Measurements from ENCODE around the gene CLTB. TPM values are rescaled to one million over a fixed set of nuclear protein-coding genes. Genes with fewer than 3 reads are reported as not detected.

CLTB gene
- total and polyA plus RNA-seq, 2 donors (not counting 1 experiment from before 2014, with no cell fraction given) = 29.9 to 41.7 TPM

DNA sequence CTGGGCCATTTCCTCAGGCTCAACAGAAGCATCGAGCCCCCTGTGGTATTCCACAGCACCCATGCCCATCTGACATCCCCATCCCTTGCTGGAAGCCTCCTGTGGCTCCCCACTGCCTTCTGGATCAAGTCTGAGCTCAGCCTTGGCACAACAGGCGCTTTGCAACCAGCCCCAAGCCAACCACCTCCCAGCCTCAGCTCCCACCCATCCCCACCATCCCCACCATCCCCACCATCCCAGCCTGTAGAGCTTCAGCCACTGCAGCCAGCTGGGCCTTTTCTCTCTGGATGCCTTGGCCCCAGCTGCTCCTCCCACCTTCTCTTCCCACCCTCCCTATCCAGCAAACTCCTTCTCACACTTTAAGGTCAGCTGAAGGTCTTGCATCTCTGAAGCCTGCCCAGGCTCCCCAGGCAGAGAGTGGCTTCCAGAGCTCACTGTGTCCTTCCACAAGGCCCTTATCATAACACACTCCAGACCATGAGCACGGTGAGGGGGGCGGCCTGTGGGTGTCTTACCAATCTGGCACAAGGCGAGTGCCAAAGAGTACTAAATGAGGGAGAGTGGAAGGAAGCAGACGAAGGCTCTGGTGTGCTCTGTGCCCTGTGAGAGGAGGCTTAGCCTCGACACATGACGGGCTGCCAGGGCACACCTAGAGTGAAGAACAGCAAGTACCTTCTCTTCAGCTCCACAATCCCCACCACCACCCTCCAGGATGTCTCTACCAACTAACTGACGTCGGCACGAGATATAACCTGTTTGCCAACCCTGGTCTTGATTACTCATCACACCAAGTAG, 21.3 kb downstream of the CLTB start:
- no peak for ATAC-seq (ENCODE audit: low read depth)

DNA sequence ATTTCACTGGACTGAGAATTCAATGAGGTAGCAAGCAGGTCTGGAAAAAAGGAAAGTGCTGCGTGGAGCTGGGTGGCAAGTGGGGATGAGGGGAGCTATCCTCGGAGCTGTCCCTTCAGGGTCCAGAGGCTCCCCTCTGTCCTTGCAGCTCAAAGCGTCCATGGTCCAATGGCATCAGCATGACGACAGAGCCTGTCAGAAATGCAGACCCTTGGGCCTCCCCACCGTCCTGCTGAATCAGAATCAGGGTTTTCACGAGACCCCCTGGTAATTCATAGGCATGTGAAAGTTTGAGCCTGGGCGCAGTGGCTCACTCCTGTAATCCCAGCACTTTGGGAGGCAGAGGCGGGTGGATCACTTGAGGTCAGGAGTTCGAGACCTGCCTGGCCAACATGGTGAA, 22.2 kb downstream of the CLTB start:
- Mint-ChIP-seq H3K4me3 (no peak overlapping the region), H3K27ac (no peak overlapping the region), H3K4me1 (peaks cover 7% of the 10 kb centered on the region), H3K27me3 (no peaks in the 10 kb centered on the region), H3K9me3 (ENCODE audit: insufficient read depth) (no peaks in the 10 kb centered on the region)
- Histone ChIP-seq H2AFZ (ENCODE audit: insufficient read depth, low read depth, low read length, poor library complexity, severe bottlenecking) (no peak overlapping the region), H3K27ac (ENCODE audit: low read length in 2 of 2) (no peak overlapping the region), H3K4me1 (ENCODE audit: control insufficient read depth in 2 of 2, insufficient read depth in 2 of 2, low read length in 2 of 2) (peaks cover 5 to 10% of the 10 kb centered on the region in 2 donors), H3K4me3 (ENCODE audit: control extremely low read depth in 1 of 5, extremely low read depth in 1 of 5, insufficient read depth in 1 of 5, low read depth in 2 of 5, low read length in 4 of 5) (no peak overlapping the region), H3K4me2 (replicated peaks; ENCODE audit: low read depth, low read length, poor library complexity, severe bottlenecking) (no peak overlapping the region), H4K20me1 (ENCODE audit: control insufficient read depth, insufficient read depth, low read length, poor library complexity, severe bottlenecking) (no peaks in the 10 kb centered on the region), H3K9ac (ENCODE audit: low read length) (no peak overlapping the region), H3K79me2 (ENCODE audit: control insufficient read depth, insufficient read depth, low read length) (peaks cover 11% of the 10 kb centered on the region), H3K9me3 (ENCODE audit: control extremely low read depth in 1 of 3, control insufficient read depth in 2 of 3, insufficient read depth in 1 of 3, low read length in 2 of 3) (no peaks in the 10 kb centered on the region), H3K27me3 (replicated peaks in 1 of 4; ENCODE audit: control extremely low read depth in 1 of 4, control insufficient read depth in 3 of 4, insufficient read depth in 4 of 4, low read length in 3 of 4) (no peaks in the 10 kb centered on the region), H3K36me3 (replicated peaks in 1 of 2; ENCODE audit: control extremely low read depth in 1 of 2, control insufficient read depth in 1 of 2, extremely low read depth in 1 of 2, insufficient read depth in 2 of 2, low read length in 1 of 2) (peaks cover 0 to 11% of the 10 kb centered on the region in 2 experiments)
- CTCF ChIA-PET = interaction anchor here (0.9 kb wide), 1 partner anchor 11 kb away, joined by 3 read pairs; no protein-coding TSS in a partner anchor
- DNase-seq (no peak), ATAC-seq (ENCODE audit: low read depth) (no peak)
- WGBS (ENCODE audit: insufficient coverage) = over 99% methylated on average over 9 of the region's 9 CpGs
- no peak for TF ChIP-seq EZH2 (IDR thresholded peaks at IDR 0.05; ENCODE audit: borderline replicate concordance, insufficient read depth, low read depth, low read length, poor library complexity, severe bottlenecking)
- TF ChIP-seq, protein P1, sequence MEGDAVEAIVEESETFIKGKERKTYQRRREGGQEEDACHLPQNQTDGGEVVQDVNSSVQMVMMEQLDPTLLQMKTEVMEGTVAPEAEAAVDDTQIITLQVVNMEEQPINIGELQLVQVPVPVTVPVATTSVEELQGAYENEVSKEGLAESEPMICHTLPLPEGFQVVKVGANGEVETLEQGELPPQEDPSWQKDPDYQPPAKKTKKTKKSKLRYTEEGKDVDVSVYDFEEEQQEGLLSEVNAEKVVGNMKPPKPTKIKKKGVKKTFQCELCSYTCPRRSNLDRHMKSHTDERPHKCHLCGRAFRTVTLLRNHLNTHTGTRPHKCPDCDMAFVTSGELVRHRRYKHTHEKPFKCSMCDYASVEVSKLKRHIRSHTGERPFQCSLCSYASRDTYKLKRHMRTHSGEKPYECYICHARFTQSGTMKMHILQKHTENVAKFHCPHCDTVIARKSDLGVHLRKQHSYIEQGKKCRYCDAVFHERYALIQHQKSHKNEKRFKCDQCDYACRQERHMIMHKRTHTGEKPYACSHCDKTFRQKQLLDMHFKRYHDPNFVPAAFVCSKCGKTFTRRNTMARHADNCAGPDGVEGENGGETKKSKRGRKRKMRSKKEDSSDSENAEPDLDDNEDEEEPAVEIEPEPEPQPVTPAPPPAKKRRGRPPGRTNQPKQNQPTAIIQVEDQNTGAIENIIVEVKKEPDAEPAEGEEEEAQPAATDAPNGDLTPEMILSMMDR (IDR thresholded peaks at IDR 0.05) = no peak
- intact Hi-C loops (cut with micrococcal nuclease) = no loop called here
- POLR2A ChIA-PET = interaction anchor here (0.7 kb wide), 1 partner anchor 11 kb away, joined by 3 read pairs; no protein-coding TSS in a partner anchor

More for the DNA sequence above, 21.3 kb downstream of the CLTB start:
- Histone ChIP-seq H4K20me1 (ENCODE audit: control insufficient read depth, insufficient read depth, low read length, poor library complexity, severe bottlenecking) (no peaks in the 10 kb centered on the region), H3K79me2 (ENCODE audit: control insufficient read depth, insufficient read depth, low read length) (peaks cover 11% of the 10 kb centered on the region), H3K4me2 (replicated peaks; ENCODE audit: low read depth, low read length, poor library complexity, severe bottlenecking) (no peak overlapping the region), H3K4me1 (ENCODE audit: control insufficient read depth in 2 of 2, insufficient read depth in 2 of 2, low read length in 2 of 2) (peaks cover 0 to 1% of the 10 kb centered on the region in 2 donors), H3K36me3 (replicated peaks in 1 of 2; ENCODE audit: control extremely low read depth in 1 of 2, control insufficient read depth in 1 of 2, extremely low read depth in 1 of 2, insufficient read depth in 2 of 2, low read length in 1 of 2) (peaks cover 0 to 11% of the 10 kb centered on the region in 2 experiments), H3K9me3 (ENCODE audit: control extremely low read depth in 1 of 3, control insufficient read depth in 2 of 3, insufficient read depth in 1 of 3, low read length in 2 of 3) (no peaks in the 10 kb centered on the region), H3K27me3 (replicated peaks in 1 of 4; ENCODE audit: control extremely low read depth in 1 of 4, control insufficient read depth in 3 of 4, insufficient read depth in 4 of 4, low read length in 3 of 4) (no peaks in the 10 kb centered on the region), H3K4me3 (ENCODE audit: control extremely low read depth in 1 of 5, extremely low read depth in 1 of 5, insufficient read depth in 1 of 5, low read depth in 2 of 5, low read length in 4 of 5) (no peak overlapping the region), H3K9ac (ENCODE audit: low read length) (no peak overlapping the region), H3K27ac (ENCODE audit: low read length in 2 of 2) (no peak overlapping the region), H2AFZ (ENCODE audit: insufficient read depth, low read depth, low read length, poor library complexity, severe bottlenecking) (no peak overlapping the region)
- CTCF ChIA-PET = no interaction called here
- Mint-ChIP-seq H3K4me1 (no peaks in the 10 kb centered on the region), H3K27me3 (no peaks in the 10 kb centered on the region), H3K27ac (no peak overlapping the region), H3K9me3 (ENCODE audit: insufficient read depth) (no peaks in the 10 kb centered on the region), H3K4me3 (no peak overlapping the region)
- 95% methylated on average over 2 of the region's 11 CpGs for WGBS (ENCODE audit: insufficient coverage)
- intact Hi-C loops (cut with micrococcal nuclease) = no loop called here
- DNase-seq = no peak
- TF ChIP-seq, protein P1 (IDR thresholded peaks at IDR 0.05) = no peak
- no peak for TF ChIP-seq EZH2 (IDR thresholded peaks at IDR 0.05; ENCODE audit: borderline replicate concordance, insufficient read depth, low read depth, low read length, poor library complexity, severe bottlenecking)
- POLR2A ChIA-PET = interaction anchor here (0.7 kb wide), 1 partner anchor 10 kb away, joined by 3 read pairs; no protein-coding TSS in a partner anchor

Measured in B cell (primary cell).